GM23248 (cell line): ENCODE measurements around the gene FRK.
"Not testable (repeated sequence)": the region's sequence is repeated elsewhere in the genome, so short reads cannot be mapped to it uniquely, and the experiment has no call there.

Source experiments
- EZH2 ChIP-seq: fragments of 200-600 bp; sonication (generic); IDR thresholded peaks from 2 replicates; pipeline ENCODE4 v1.6.1; 2018; ENCODE audit warnings: antibody characterized with exemption, mild to moderate bottlenecking; ENCODE audit not compliant: insufficient read depth, poor library complexity, severe bottlenecking
- EZH2phosphoT487 ChIP-seq: fragments of 200-600 bp; sonication (generic); IDR thresholded peaks from 2 replicates; pipeline ENCODE4 v1.6.1; 2018; ENCODE audit warnings: antibody characterized with exemption, moderate library complexity, mild to moderate bottlenecking, low read depth; ENCODE audit not compliant: insufficient read depth

GRCh38 chr6:115888687-115889470, 171.8 kb downstream of the FRK start:
- TF ChIP-seq EZH2phosphoT487, EZH2: not testable (repeated sequence)
